ENCODE results near the gene NSF.

- TF ChIP-seq POLR2A (IDR thresholded peaks at IDR 0.05) (no peak), CTCF (IDR thresholded peaks at IDR 0.05) (no peak)
Observed at GRCh38 chr17:46788300-46788699, 197.8 kb downstream of the NSF start.

All from uterus (tissue), 2 donors.